Glomerular endothelial cell (primary cell): ENCODE results near the gene CTIF. TPM values are rescaled to one million over a fixed set of nuclear protein-coding genes. Genes with fewer than 3 reads are reported as not detected.

Experiments used
- DNase-seq: peaks from one replicate; pipeline ENCODE4 v3.0.0-alpha.2; 2011; ENCODE audit warnings: low read depth, low spot score; ENCODE audit errors: extremely low read depth
- total RNA-seq: library from RNA; depleted of rRNA; stranded (reverse); fragments of >200 nt; gene quantifications from 2 replicates; pipeline ENCODE4 v1.2.3, GENCODE V29; 2015

Gene CTIF
- total RNA-seq, 1 donor from 2014 or later = 55.4 TPM

DNA sequence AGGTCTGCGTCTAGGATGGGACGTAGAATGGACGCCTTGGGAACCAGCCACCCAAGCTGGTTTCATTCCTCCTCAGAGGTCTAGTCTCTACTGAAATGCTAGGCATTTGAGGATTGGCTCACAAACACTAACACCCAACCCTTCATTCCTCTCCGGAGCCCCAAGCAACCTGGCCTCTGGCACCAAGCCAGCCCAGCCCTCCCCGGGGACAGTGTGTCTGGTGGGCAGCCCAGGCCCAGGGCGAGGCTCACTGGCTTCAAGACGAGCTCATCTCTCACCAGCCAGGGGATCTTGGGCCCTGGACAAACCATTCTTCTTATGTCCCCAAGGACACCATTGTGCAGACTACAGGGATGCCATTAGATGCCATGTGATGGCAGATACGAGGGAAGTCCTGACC, 182.5 kb downstream of the CTIF start:
- no peak for DNase-seq

- no peak for DNase-seq
These were observed 184.2 kb downstream of the CTIF start for GRCh38 chr18:48723016-48723415.

DNA sequence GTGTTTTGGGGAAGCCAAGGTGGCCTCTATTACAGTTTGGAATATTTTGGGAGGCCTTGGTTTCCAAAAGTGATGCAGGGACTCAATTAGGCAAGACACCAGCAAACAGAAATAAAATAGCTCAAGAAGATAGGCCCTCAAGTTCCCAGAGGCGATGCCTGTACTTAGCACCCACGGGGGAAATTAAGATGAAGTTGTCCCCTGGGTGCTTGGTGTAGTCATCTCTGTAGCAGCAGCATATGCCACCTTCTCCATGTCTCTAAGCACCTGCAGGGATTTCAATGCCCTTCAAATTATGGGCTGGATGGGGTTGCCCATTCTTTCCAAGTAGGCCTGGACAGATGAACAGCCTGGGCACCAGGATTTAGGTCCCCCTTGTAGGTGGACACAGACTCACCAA, 185.0 kb downstream of the CTIF start:
- DNase-seq = no peak

GRCh38 chr18:48724442-48724841, 185.6 kb downstream of the CTIF start:
- DNase-seq = no peak

GRCh38 chr18:48724939-48725338, 186.1 kb downstream of the CTIF start:
- DNase-seq = no peak

DNA sequence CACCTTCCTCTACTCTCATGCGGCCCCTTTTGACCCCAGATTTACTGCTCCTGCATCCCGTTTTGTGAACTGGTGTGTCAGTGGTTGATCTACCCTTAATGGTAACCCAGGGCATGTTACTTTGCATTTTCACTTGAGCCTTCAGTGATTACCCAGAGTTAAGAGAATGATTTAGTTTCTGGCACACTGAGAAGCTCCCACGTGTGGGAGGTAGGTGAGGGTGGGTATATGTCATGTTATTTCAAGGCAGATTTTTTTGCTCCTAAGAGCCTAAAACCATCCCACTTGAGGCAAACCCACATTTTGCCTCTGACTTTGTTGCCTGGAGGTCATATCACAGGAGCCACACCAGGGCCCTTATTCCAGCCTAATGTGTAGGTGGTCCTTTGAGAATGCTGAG, 186.7 kb downstream of the CTIF start:
- DNase-seq = no peak

DNA sequence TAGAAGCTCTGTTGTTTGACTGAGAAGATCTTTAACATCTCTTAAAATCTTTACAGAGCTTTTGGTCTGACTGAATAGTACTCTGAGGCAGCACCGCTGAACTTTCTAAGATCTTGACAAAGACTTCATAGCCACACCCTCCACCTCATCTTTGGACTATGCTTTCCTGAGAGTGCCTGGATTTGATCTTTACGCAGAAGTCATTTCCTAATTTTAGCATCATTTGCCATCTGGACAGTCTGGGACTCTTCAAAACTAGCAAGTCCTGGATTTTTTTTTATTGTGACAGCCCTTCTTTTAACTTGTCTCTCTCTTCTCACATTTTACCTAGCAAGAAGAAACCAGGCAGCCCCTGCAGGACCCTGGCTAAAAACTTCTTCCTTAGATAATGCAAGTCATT, 188.8 kb downstream of the CTIF start:
- DNase-seq = no peak

DNA sequence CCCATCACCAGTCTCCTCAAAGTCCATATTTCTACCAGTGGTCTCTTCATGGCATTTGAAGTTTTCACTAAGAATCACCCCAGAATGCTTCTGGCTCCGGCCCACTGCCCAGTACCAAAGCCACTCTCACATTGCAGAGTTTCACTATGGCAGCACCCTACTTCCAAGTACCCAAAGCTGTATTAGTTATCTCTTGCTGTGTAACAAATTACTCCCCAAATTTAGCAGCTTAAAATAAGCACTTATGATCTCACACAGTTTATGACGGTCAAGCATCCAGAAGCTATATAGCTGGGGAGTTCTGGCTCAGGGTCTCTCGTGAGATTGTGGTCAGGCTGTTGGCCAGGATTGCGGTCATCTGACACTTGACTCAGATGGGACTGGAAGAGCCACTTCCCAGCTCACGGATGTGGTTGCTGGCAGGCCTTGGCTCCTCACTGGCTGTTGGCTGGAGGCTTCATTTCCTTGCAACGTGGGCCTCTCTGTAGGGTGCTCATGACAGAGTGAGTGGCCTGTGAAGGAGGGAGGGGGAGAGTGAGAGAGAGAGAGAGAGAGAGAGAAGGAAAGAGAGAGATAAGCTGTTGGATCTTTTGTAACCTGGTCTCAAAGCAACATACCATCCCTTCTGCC, 189.5 kb downstream of the CTIF start:
- DNase-seq = no peak

DNA sequence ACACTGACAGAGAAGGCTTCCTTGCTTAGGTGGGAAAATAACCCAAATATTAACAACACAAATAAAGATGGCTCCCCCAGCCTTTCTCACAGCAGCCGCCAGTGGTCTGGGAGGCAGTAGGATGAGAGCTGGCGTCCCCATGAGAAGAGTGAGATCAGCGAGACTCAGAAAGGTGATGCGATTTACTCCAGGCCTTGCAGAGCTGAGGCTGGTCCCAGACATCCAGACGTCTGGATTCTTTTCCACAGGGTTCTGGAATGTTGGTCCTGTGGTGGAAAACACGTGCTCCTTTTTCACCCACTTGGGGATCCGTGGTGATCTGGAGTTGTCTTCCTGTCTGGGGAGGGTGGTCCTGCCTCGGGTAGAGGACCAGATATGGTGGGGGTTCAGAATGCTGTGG, 190.6 kb downstream of the CTIF start:
- DNase-seq = no peak

DNA sequence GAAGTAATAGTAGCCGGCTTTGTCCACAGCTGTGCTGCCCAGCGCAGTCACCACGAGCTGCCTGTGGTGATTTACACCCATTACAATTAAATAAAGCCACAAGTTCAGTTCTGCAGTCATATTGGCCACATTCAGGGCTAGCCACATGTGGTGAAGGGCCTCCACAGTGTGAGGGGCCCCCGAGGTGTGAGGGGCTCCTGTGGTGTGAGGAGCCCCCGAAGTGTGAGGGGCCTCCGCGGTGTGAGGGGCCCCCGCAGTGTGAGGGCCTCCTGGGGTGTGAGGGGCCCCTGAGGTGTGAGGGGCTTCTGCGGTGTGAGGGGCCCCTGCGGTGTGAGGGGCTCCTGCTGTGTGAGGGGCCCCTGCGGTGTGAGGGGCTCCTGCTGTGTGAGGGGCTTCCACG, 191.2 kb downstream of the CTIF start:
- no peak for DNase-seq

- no peak for DNase-seq
These were observed 194.1 kb downstream of the CTIF start for GRCh38 chr18:48732767-48733424.

GRCh38 chr18:48733643-48734253, 194.9 kb downstream of the CTIF start:
- DNase-seq = no peak

GRCh38 chr18:48734460-48734859, 195.6 kb downstream of the CTIF start:
- DNase-seq = no peak

DNA sequence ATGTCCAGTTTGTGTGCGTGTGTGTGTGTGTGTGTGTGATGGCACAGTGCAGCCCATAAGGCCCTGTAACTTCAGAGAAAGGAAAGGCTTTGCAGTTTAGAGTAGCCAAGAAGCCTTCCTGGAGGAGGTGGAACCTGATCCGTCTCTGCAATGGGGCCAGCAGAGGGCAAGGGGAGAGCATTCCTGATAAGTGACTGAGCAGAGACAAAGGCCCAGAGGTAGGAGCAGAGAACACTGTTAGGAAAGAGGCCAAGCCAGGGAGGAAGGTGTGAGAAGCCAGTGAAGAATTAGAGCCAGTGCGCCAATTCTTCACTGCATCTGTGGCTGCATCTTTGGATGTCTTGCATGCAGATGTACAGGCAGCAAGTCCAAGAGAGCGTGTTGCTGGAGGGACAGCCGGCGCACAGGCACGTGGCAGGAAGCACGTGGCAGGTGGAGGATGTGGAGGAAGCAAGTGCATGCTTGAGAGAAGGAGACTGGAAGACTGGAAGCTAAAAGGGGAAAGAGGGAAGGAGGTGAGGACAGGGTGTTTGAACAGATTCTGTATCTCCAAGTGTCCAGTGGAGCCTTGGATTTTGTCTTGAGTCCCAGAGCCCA, 196.3 kb downstream of the CTIF start:
- no peak for DNase-seq

DNA sequence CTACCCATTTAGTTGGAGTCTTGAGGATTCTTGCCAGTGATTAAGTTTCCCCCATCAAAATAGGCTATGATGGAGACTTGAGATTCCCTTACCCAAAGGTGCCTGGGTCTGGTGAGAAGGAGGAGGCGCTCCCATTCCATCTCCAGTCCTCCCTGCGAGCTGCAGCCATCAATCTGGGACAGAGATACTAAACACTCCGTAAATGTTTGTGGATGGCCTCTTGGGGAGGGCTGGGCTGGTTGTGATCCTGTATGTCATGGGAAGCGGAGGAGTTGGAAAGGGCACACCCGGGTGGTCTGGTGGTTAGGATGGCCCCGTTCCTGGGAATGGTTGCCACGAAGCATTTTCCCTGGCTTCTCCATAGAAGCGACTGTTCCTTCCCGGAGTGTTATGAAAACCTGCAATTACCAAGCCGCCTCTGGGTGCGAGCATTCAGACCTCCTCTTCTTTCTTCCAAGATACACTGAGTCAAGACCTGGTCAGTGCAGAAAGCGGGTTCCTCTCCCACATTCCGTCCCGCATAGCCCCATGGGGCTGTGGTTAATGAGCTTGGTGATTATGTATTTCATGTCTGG, 196.9 kb downstream of the CTIF start:
- DNase-seq = no peak

DNA sequence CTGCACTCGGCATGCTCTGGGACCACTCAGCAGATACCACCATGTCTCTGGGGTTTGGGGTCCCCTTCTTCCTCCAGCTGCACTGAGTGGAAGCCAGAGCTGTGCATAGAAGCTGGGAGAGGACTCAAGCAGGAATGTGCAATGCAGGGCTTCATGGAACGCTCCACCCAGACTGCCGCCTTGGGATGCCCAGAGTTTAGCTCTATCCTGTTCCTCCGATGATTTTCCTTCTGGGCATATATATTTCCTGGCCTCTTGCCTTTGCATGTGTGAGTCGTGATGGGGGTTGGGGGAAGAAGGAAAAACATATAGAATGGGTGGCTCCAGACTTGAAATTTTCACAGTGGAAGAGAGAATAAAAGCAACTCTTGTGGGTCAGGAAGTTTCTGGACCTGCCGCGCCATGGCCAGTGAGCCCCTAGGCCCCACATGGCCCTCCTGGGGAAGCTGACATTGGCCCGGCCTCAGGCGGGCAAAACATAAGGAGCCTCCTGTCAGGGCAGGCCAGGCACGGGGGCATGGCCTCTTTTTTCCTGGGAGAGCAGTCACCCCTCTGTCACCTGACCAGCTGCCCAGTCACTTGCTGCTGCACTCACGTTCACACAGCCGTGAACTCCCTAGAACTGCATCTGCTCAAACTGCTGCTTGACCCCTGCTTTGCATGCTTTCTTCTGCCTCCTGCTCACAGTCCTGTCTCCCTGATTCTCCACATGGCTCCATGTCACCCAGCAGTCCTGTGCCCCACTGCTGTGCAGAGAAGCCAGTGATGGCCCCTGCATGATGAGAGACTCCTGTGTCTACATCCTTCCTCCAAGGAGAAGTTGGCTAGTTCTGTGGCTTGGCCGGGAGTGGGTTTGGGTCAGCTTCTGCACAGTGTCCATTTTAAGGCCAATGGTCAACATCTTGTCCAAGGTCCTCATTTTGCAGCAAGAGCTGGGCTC, 197.8 kb downstream of the CTIF start:
- DNase-seq = no peak

DNA sequence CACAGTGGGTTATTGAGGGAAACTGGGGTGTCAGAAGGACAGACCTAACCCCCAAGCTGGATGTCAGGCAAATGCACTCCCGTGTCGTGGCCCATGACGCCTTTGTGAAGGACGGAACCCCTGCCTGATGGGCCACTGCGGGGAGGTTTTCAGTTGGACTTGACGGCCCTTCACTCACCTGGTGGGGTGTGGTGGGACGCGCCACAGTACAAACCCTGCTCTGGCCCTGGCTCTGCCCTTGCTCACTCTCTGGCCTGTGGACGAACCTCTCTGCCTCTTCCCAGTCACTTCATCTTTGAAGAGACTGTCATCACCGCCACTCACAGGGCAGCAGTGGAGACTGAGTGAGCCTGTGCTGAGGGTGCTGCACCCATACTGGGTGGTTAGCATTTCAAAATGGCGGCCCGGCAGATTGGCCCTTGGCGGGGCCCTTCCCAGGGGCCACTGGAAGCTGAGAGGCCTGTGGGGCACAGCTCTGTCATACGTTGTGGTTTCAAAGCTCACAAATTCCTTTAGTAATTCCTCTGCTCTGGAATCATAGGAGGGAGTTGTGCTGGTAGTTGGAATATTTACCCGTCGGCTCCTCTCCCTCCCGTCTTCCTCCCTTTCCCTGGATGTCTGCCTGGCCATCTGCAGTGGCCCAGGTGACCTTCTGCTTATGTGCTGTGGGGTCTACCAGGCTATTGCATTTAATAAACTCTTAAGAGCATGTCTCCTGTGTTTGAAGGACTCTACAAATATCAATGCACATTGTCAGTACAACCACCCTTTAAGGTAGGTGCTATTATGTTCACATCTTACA, 200.6 kb downstream of the CTIF start:
- no peak for DNase-seq

GRCh38 chr18:48740068-48740440, 201.2 kb downstream of the CTIF start:
- DNase-seq = no peak

DNA sequence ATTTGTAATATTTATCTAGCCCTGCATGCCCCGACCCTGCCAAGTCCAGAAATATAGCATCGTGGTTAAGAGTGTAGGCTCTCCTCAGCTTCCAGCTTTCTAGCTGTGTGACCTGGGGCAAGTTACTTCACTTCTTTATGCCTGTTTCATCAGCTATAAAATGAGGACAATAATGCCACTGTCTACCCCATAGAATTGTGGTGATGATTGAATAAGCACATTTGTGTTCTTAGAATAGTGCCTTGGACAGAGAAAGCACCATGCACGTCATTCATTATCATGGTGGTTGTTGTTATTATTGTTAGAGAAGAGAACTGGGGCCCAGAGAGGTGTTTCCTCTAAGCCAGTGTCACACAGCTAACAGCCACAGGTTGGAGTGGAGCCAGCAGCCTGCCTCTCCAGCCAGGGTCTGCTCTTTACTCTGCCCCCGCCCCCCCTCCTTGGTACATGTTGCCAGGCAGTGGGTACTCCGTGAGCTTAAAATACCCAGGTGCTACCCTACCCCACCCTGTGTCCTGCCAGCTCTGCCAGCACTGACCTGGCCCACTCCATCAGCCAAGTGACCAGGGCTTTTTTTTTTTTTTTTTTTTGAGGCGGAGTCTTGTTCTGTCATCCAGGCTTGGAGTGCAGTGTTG, 202.1 kb downstream of the CTIF start:
- no peak for DNase-seq
